PC-3 (cell line): ENCODE data around the gene MYORG.

ENCODE experiments used
- EZH2 ChIP-seq: fragments of 300-600 bp; sonication (generic); IDR thresholded peaks from one replicate; pipeline ENCODE4 v1.6.1; 2017; ENCODE audit warnings: antibody characterized with exemption, mild to moderate bottlenecking, low read length; ENCODE audit not compliant: unreplicated experiment
- EZH2phosphoT487 ChIP-seq: fragments of 300-600 bp; sonication (generic); IDR thresholded peaks from 2 replicates; pipeline ENCODE4 v1.6.1; 2018; ENCODE audit warnings: mild to moderate bottlenecking, antibody characterized with exemption, low read length, borderline replicate concordance
- TF ChIP-seq, protein P1 (sequence below): fragments of 300-600 bp; sonication (generic); conservative IDR thresholded peaks from 2 replicates; pipeline ENCODE4 v1.5.1; 2017; ENCODE audit warnings: antibody characterized with exemption, low read depth, mild to moderate bottlenecking, low read length

GRCh38 chr9:34398875-34399274 is 22.2 kb upstream of the MYORG start:
- TF ChIP-seq, protein P1, sequence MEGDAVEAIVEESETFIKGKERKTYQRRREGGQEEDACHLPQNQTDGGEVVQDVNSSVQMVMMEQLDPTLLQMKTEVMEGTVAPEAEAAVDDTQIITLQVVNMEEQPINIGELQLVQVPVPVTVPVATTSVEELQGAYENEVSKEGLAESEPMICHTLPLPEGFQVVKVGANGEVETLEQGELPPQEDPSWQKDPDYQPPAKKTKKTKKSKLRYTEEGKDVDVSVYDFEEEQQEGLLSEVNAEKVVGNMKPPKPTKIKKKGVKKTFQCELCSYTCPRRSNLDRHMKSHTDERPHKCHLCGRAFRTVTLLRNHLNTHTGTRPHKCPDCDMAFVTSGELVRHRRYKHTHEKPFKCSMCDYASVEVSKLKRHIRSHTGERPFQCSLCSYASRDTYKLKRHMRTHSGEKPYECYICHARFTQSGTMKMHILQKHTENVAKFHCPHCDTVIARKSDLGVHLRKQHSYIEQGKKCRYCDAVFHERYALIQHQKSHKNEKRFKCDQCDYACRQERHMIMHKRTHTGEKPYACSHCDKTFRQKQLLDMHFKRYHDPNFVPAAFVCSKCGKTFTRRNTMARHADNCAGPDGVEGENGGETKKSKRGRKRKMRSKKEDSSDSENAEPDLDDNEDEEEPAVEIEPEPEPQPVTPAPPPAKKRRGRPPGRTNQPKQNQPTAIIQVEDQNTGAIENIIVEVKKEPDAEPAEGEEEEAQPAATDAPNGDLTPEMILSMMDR = no peak
- TF ChIP-seq EZH2phosphoT487 (no peak), EZH2 (no peak)
